T-helper 22 cell (primary cell): ENCODE data around the gene MYO1D.
"Not testable (repeated sequence)": the region's sequence is repeated elsewhere in the genome, so short reads cannot be mapped to it uniquely, and the experiment has no call there.

Source experiments
- DNase-seq: peaks from one replicate; pipeline ENCODE4 v3.0.0-alpha.2; 2020; ENCODE audit warnings: low read depth

MYO1D gene

GRCh38 chr17:32773856-32774694 is 102.8 kb downstream of the MYO1D start:
- DNase-seq, result no peak

GRCh38 chr17:32772453-32773025 is 104.4 kb downstream of the MYO1D start:
- no peak for DNase-seq

GRCh38 chr17:32771396-32771795 is 105.5 kb downstream of the MYO1D start:
- DNase-seq, result no peak

DNA sequence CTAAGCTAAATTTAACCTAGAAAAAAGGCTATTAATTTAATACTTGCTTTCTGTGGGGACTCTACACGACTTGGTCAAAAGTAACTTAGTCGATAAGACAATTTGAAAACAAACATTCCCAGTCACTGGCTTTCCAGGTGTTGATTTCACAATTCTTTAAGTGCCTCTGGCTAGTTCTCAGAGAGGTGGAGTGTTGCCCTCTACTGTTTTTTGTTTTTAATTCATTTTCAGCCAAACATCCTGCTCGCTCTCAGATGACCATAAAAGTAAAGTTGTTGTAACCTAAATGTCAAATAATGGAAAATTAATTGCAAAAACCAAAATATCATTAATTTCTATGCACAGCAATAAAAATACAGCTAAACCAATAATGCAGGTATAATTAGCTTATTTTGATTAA is 107.1 kb downstream of the MYO1D start:
- DNase-seq, result no peak

DNA sequence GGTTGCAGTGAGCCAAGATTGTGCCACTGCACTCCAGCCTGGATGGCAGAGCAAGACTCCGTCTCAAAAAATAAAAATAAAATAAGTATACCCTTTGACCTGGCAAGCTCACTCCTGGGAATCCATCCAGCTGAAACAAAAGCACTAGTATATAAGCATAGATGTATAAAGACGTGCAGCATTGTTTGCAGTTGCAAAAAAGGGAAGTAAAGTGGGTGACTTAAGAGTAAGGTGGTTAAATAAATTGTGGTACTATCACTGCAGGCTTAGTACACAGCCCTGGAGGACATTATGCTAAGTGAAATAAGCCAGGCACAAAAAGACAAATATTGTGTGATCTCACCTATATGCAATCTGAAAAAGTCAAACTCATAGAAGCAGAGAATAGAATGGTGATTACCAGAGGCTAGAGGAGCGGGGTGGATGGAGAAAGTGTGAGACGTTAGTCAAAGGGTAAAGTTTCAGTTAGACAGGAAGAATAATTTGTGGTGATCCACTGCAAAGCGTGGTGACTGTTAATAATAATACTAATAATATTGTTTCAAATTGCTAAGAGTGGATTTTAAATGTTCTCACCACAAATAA is 113.0 kb downstream of the MYO1D start:
- no peak for DNase-seq

DNA sequence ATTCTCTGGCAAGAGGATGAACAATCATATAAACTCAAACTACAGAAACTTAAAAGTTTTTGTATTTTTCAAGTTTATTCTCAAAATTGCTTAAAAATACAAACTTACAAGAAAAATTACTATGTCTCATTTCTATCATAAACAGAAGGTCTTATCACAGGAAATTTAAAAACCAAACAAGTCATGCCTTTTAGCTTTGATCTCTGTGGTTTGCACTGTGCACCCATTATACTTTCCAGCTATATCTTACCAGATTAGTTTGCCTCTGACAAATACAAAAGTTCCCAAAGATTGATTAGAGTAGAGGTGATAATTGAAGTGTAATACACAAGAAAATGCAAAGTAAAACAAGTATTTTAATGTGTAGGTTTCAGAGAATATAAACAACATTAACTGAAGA is 117.4 kb downstream of the MYO1D start:
- DNase-seq, result no peak

GRCh38 chr17:32757963-32758362 is 119.0 kb downstream of the MYO1D start:
- DNase-seq, result no peak

GRCh38 chr17:32756696-32757095 is 120.2 kb downstream of the MYO1D start:
- no peak for DNase-seq

DNA sequence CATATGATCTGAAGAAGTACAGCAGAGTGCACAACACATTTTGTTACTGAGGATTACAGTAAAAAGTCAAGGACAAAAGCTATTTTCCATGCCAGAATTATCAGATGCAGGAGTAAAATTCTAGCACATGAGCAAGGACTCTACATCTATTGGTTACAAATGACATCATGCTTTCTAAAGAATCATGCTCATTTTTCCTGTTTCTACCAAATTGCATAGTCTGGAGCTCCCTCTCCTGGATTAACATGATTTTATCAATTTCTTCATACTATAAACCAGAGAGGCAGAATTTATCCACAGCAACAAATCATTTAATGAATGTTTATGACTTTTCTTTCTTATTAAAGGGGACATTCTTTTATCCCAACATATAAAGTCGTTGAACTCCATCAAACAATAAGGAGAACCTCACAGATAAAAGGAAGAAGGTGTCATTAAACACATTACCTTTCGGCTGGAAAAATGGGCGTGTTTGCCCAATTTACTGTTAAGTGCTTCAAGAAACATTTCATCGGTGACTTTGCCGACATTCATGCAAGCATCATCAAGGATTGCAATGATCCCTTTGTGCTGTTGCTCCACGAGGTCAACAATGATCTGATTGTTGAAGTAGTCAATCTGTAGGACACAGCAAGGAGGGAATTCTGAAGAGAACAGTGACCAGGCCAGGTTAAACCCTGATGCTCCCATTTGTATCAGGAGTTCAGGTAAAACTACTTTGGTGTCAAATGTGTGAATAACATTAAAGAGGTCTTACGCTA is 121.7 kb downstream of the MYO1D start:
- DNase-seq, result no peak

GRCh38 chr17:32752934-32753333 is 124.0 kb downstream of the MYO1D start:
- no peak for DNase-seq

GRCh38 chr17:32747856-32748255 is 129.1 kb downstream of the MYO1D start:
- DNase-seq, result no peak

- DNase-seq, result no peak
Observed at GRCh38 chr17:32746698-32747097, 130.2 kb downstream of the MYO1D start.

GRCh38 chr17:32746280-32746679 is 130.6 kb downstream of the MYO1D start:
- no peak for DNase-seq

GRCh38 chr17:32742681-32743538 is 134.0 kb downstream of the MYO1D start:
- no peak for DNase-seq

GRCh38 chr17:32741381-32741780 is 135.5 kb downstream of the MYO1D start:
- no peak for DNase-seq

DNA sequence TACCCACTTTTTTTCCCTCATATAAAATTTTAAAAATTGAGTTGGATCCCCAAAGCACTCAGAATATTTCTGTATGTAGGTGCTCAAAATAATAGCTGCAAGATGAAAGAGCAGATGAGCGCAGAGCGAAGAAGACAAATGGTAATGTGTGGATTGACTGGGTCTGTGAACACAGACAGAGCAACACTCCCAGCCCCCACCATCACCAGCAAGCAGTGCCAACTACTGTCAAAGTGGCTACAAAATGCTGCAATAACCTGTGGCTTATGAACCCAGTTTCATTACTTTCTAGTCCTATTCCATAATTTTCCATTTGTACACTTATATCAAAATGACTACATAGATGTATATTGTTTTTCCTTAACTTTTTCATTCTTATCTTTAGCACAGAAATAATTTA is 137.2 kb downstream of the MYO1D start:
- DNase-seq, result no peak

- not testable (repeated sequence) for DNase-seq
Observed at GRCh38 chr17:32739151-32739550, 137.8 kb downstream of the MYO1D start.

DNA sequence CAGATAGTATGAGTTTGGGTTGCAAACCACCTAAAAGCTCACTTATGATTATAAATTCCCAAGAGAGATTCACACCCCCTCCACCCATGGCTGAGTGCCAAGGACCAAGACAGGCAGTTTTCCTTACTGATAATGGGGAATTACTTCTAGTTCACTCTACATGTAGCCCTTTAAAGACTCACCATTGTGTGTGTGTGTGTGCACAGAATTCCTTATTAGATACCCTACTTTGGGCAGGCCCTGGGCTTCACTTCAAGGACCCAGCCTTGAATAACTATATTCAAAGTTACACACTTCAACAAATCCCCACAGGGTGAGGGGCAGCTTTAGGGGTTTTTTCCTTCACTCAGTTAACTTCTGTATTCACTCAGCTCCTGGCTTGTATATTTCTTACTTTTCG is 143.5 kb downstream of the MYO1D start:
- DNase-seq, result no peak

DNA sequence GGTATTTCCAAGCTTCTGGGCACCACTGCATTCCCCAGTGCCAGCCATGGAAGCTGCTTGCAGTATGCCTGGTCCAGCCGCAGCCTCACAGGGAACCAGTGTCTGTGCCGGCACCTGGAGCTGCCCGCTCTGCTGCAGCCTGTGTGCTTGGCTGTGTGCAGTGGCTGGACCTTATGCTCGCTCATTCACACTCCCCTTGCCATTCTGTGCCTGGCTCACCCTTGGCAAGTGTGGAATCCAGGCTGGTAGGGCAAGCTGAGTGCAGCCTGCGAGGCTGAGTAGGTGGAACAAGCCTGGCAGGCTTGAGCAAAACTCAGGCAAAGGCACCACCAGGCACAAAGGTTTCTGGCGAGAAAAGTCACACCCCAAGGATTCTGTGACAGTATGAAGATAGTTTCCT is 144.0 kb downstream of the MYO1D start:
- DNase-seq, result no peak

DNA sequence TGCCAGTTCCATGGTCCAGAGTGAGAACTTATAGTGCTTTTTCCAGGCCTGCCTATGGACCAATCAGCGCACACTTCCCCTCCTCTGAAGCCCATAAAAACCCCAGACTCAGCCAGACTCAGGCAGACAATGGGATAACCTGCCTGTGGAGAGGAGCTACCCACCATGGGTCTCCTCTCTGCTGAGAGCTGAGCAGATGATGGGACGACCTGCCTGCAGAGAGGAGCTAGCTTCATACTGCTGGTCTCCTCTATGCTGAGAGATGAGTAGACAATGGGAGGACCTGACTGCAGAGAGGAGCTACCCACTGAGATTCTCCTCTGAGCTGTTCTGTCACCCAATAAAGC is 144.7 kb downstream of the MYO1D start:
- no peak for DNase-seq

DNA sequence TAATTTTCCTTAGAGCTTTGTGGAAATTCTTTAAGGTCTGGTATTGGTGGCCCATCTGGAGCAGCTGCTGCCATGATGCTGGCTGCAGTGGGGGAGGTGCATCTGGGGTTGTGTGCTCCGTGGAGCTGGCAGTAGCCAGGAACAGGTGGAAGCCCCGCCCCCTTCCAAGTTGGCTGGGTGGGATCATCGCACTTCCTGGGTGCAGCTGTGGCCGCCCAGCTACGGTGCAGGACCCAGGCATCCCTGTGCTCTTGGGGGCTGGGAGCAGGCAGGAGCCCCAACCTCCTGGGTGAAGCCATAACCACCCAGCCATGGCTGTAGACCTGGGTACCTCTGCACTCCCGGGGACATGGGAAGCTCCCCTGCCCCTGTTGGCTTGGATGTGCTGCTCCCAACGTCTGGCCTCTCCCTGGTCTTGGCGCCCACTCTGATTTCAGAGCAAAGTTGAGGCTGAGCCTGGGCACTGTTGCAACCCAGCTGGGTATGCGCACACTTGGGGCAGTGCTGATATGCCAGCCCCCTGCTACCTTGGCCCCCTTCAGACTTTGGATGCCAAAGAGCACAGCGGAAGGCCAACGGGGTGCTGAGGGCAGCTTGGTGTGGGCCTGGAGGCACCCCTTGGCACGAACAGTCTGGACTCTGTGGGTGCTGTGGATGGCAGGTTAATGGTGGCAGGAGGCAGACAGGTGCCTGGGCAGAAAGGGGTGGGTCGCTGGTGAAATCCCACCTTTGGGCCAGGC is 145.2 kb downstream of the MYO1D start:
- DNase-seq, result no peak
